CD4-positive, alpha-beta memory T cell (primary cell): ENCODE results near the gene SLC6A6. TPM values are rescaled to one million over a fixed set of nuclear protein-coding genes. Genes with fewer than 3 reads are reported as not detected.

Experiments used
- CTCF ChIA-PET: fragments of 350-600 bp; sonication (Branson Sonifier 250); formaldehyde crosslinking; loops from one replicate; lab custom pipeline; 2021; ENCODE audit warnings: inconsistent platforms; ENCODE audit not compliant: partially characterized antibody; lab: Charles Lee
- POLR2A ChIA-PET: fragments of 350-600 bp; sonication (Branson Sonifier 250); formaldehyde crosslinking; loops from one replicate; lab custom pipeline; 2021; ENCODE audit not compliant: partially characterized antibody; lab: Charles Lee
- DNase-seq, 5 donors: peaks; one replicate each; pipeline versions ENCODE4 v3.0.0 to v3.0.0-alpha.2; 2020 to 2022; ENCODE audit warnings: mixed read lengths in 1 of 5
- H3K27ac ChIP-seq: one replicate; pipeline ENCODE4 v1.7.0; 2013; ENCODE audit warnings: low read depth, low read length
- H3K27me3 ChIP-seq: 2 replicates; pipeline ENCODE4 v1.7.0; 2013; ENCODE audit warnings: mild to moderate bottlenecking, low read length, moderate library complexity; ENCODE audit not compliant: insufficient read depth
- H3K36me3 ChIP-seq: 2 replicates; pipeline ENCODE4 v1.7.0; 2013; ENCODE audit warnings: mild to moderate bottlenecking, low read length, moderate library complexity; ENCODE audit not compliant: insufficient read depth
- H3K4me1 ChIP-seq: 2 replicates; pipeline ENCODE4 v1.7.0; 2013; ENCODE audit warnings: mild to moderate bottlenecking, low read length, moderate library complexity; ENCODE audit not compliant: insufficient read depth
- H3K4me3 ChIP-seq, 2 donors: one replicate each; pipeline ENCODE4 v1.7.0; 2013; ENCODE audit warnings: low read length in 2 of 2, mild to moderate bottlenecking in 1 of 2
- H3K9me3 ChIP-seq, 2 donors: one replicate each; pipeline ENCODE4 v1.7.0; 2013; ENCODE audit warnings: low read length in 2 of 2, control low read depth in 1 of 2; ENCODE audit not compliant: control insufficient read depth in 1 of 2
- H3K27ac Mint-ChIP-seq, 7 donors: one replicate each; pipeline ENCODE4 v1.8.0; 2020 to 2021; ENCODE audit warnings: mixed read lengths in 7 of 7, mild to moderate bottlenecking in 6 of 7, inconsistent platforms in 3 of 7, moderate library complexity in 3 of 7
- H3K27me3 Mint-ChIP-seq, 2 donors: one replicate each; pipeline ENCODE4 v1.8.0; 2020 to 2021; ENCODE audit warnings: mixed read lengths in 2 of 2
- H3K36me3 Mint-ChIP-seq, 2 donors: one replicate each; pipeline ENCODE4 v1.8.0; 2020 to 2021; ENCODE audit warnings: mixed read lengths in 2 of 2, inconsistent platforms in 1 of 2, mild to moderate bottlenecking in 1 of 2
- H3K4me1 Mint-ChIP-seq, 4 donors: one replicate each; pipeline ENCODE4 v1.8.0; 2020 to 2021; ENCODE audit warnings: mixed read lengths in 4 of 4, mild to moderate bottlenecking in 1 of 4
- H3K4me3 Mint-ChIP-seq, 8 donors: one replicate each; pipeline ENCODE4 v1.8.0; 2020 to 2021; ENCODE audit warnings: mixed read lengths in 8 of 8, mild to moderate bottlenecking in 7 of 8, moderate library complexity in 6 of 8, inconsistent platforms in 3 of 8
- H3K9me3 Mint-ChIP-seq, 8 donors: one replicate each; pipeline ENCODE4 v1.8.0; 2020 to 2021; ENCODE audit warnings: mixed read lengths in 8 of 8, mild to moderate bottlenecking in 5 of 8, inconsistent platforms in 3 of 8, moderate library complexity in 1 of 8
- intact Hi-C: fragments of 100-400 bp; cut with micrococcal nuclease; formaldehyde crosslinking; loops from one replicate; pipeline ENCODE4 v1.15.1; 2023
- polyA plus RNA-seq, 2 donors: library from polyadenylated mRNA; unstranded; fragments of 300-500 nt; fragmentation: Illumina TruSeq; gene quantifications; one replicate each; pipeline ENCODE4 v1.2.3, GENCODE V29; 2021
- total RNA-seq, 2 experiments: library from RNA; stranded (reverse); gene quantifications; one replicate each; pipeline ENCODE4 v1.2.3, GENCODE V29; 2021

Gene SLC6A6
- total and polyA plus RNA-seq, 4 experiments from 2014 or later = 3.8 to 51.8 (median 29.7) TPM

GRCh38 chr3:14537590-14538450 is 135.4 kb downstream of the SLC6A6 start:
- no peak overlapping the region for H3K4me3 Mint-ChIP-seq
- H3K9me3 Mint-ChIP-seq = no peaks in the 10 kb centered on the region
- no peaks in the 10 kb centered on the region for H3K4me1 Mint-ChIP-seq
- no peaks in the 10 kb centered on the region for H3K27me3 ChIP-seq
- H3K27ac ChIP-seq = no peak overlapping the region
- H3K4me1 ChIP-seq = no peaks in the 10 kb centered on the region
- no peak overlapping the region for H3K27ac Mint-ChIP-seq
- H3K27me3 Mint-ChIP-seq = peaks cover 3 to 6% of the 10 kb centered on the region in 2 donors
- intact Hi-C loops = no loop called here
- no peaks in the 10 kb centered on the region for H3K36me3 ChIP-seq
- H3K4me3 ChIP-seq = no peak overlapping the region
- no peaks in the 10 kb centered on the region for H3K9me3 ChIP-seq
- ChIA-PET CTCF (interaction anchor here (0.9 to 1.3 kb wide), 2 partner anchors 10 to 11 kb away, joined by 3 to 4 read pairs; no protein-coding TSS in a partner anchor), POLR2A (interaction anchor here (1.2 kb wide), 1 partner anchor 12 kb away, joined by 3 read pairs; no protein-coding TSS in a partner anchor)
- H3K36me3 Mint-ChIP-seq = no peaks in the 10 kb centered on the region
- no peak for DNase-seq

- Histone ChIP-seq H3K4me3 (no peak overlapping the region), H3K27ac (no peak overlapping the region), H3K4me1 (no peaks in the 10 kb centered on the region), H3K36me3 (no peaks in the 10 kb centered on the region), H3K27me3 (no peaks in the 10 kb centered on the region), H3K9me3 (no peaks in the 10 kb centered on the region)
- no peak overlapping the region for H3K27ac Mint-ChIP-seq
- ChIA-PET POLR2A (interaction anchor here (1.2 kb wide), 1 partner anchor 13 kb away, joined by 3 read pairs; no protein-coding TSS in a partner anchor), CTCF (interaction anchor here (0.9 to 1.3 kb wide), 2 partner anchors 10 to 12 kb away, joined by 3 to 4 read pairs; no protein-coding TSS in a partner anchor)
- peaks cover 0 to 2% of the 10 kb centered on the region in 2 donors for H3K27me3 Mint-ChIP-seq
- intact Hi-C loops = no loop called here
- no peak overlapping the region for H3K4me3 Mint-ChIP-seq
- no peak for DNase-seq
- H3K9me3 Mint-ChIP-seq = no peaks in the 10 kb centered on the region
- H3K36me3 Mint-ChIP-seq = no peaks in the 10 kb centered on the region
- no peaks in the 10 kb centered on the region for H3K4me1 Mint-ChIP-seq
Measured at GRCh38 chr3:14538451-14539088, 136.2 kb downstream of the SLC6A6 start.

Other genes starting within 250 kb of the SLC6A6 start
- 100 to 1,000 TPM; 104 to 108 TPM for gene XPC, start 224.0 kb upstream of the SLC6A6 start, total RNA-seq
- 10 to 100 TPM; 32.9 to 57.5 TPM for gene XPC, start 224.0 kb upstream of the SLC6A6 start, polyA plus RNA-seq
- gene LSM3, start 223.8 kb upstream of the SLC6A6 start, total RNA-seq = 1 to 10 TPM; 7.2 to 8.2 TPM
- 10 to 100 TPM; 22.1 to 30.7 TPM for gene LSM3, start 223.8 kb upstream of the SLC6A6 start, polyA plus RNA-seq
- not detected for gene GRIP2, start 137.7 kb downstream of the SLC6A6 start, total RNA-seq
- gene GRIP2, start 137.7 kb downstream of the SLC6A6 start, polyA plus RNA-seq = not detected
- gene CCDC174, start 249.2 kb downstream of the SLC6A6 start, total RNA-seq = 10 to 100 TPM; 45.9 to 51.8 TPM
- 10 to 100 TPM; 20.0 to 28.3 TPM for gene CCDC174, start 249.2 kb downstream of the SLC6A6 start, polyA plus RNA-seq